Activated CD4-positive, alpha-beta T cell treated with anti-CD3 and anti-CD28 coated beads, Interleukin-2, amount 10 ng/mL, durations not matched to agents 24 days and 14 days (primary cell): ENCODE data around the gene ARHGAP21. TPM values are rescaled to one million over a fixed set of nuclear protein-coding genes. Genes with fewer than 3 reads are reported as not detected.
A peak's percentile ranks its signal among the peaks of the same experiment; 100 is the strongest.
"Not testable (repeated sequence)": the region's sequence is repeated elsewhere in the genome, so short reads cannot be mapped to it uniquely, and the experiment has no call there.

Experiments
- DNase-seq: peaks from one replicate; pipeline ENCODE4 v3.0.0; 2022
- H3K27ac Mint-ChIP-seq: one replicate; pipeline ENCODE4 v1.8.0; 2022; ENCODE audit warnings: mild to moderate bottlenecking, mixed read lengths
- H3K27me3 Mint-ChIP-seq: one replicate; pipeline ENCODE4 v1.8.0; 2022; ENCODE audit warnings: mixed read lengths
- H3K36me3 Mint-ChIP-seq: one replicate; pipeline ENCODE4 v1.8.0; 2022; ENCODE audit warnings: low read depth, mild to moderate bottlenecking, mixed read lengths
- H3K4me1 Mint-ChIP-seq: one replicate; pipeline ENCODE4 v1.8.0; 2021; ENCODE audit warnings: mixed read lengths
- H3K4me3 Mint-ChIP-seq: one replicate; pipeline ENCODE4 v1.8.0; 2022; ENCODE audit warnings: mild to moderate bottlenecking, moderate library complexity, mixed read lengths
- H3K9me3 Mint-ChIP-seq: one replicate; pipeline ENCODE4 v1.8.0; 2021; ENCODE audit warnings: mixed read lengths
- intact Hi-C: fragments of 100-400 bp; cut with micrococcal nuclease; formaldehyde crosslinking; loops from one replicate; pipeline ENCODE4 v1.15.1; 2023
- total RNA-seq: library from RNA; stranded (reverse); gene quantifications from 2 replicates; pipeline ENCODE4 v1.2.3, GENCODE V29; 2022

ARHGAP21 gene
- total RNA-seq, 1 donor from 2014 or later, result 56.6 TPM

DNA sequence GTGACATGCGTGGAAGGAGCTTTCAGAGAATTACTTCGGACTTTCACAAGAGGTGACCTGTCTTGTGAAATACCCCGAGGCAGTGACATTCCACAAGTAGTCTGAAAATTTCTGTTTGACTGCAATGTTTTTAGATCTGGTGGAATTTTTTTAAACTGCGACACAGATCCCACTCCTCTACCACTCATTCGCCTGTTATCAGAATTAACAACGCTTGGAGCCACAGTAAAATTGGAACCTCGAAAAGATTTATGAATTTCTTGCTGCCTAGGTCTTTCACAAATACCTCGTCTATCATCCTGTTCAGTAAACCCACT, 103.7 kb downstream of the ARHGAP21 start:
- H3K4me3 Mint-ChIP-seq, H3K9me3 Mint-ChIP-seq, H3K27me3 Mint-ChIP-seq, DNase-seq, H3K27ac Mint-ChIP-seq: not testable (repeated sequence)
- intact Hi-C loops, result loop anchor here (5.0 kb wide), 1 partner anchor 462 kb away; no protein-coding TSS in a partner anchor
- peaks cover 11% of the 10 kb centered on the region for H3K36me3 Mint-ChIP-seq
- peaks cover 27% of the 10 kb centered on the region for H3K4me1 Mint-ChIP-seq

DNA sequence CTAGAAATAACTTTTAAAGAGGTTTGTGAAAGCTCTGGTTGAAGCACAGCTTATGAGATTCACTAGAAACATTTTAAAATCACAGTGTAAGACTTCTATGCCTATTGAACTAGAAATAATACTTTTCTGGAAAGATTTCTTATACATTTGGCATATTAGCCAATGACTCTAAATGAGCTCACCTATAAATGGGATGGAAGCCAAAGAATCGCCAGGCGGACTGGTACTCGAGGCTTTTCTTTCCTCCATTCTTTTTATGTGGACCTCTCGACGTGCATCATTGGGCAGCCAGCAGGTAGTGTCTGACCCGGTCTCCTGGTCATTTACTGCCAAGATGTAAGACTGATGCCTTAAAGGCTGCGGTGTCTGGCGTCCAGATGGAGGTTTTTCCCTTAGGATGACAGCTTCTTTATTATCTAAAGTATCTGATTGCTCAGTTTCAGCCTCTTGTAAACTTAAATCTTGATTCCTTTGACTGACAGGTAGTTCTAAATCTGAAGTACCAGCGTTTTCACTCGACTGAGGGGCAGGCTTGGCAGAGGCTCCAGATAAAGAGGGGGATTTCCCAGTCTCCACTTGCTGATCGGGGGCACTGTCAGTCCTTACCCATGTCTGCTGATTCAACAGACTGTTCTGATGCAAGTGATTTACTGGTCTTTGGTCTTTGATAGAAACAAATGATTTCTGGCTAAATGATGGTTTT, 104.2 kb downstream of the ARHGAP21 start:
- not testable (repeated sequence) for H3K27me3 Mint-ChIP-seq, H3K27ac Mint-ChIP-seq, H3K9me3 Mint-ChIP-seq, H3K4me3 Mint-ChIP-seq, DNase-seq
- peaks cover 27% of the 10 kb centered on the region for H3K4me1 Mint-ChIP-seq
- intact Hi-C loops, result loop anchor here (5.0 kb wide), 1 partner anchor 463 kb away; no protein-coding TSS in a partner anchor
- peaks cover 11% of the 10 kb centered on the region for H3K36me3 Mint-ChIP-seq

DNA sequence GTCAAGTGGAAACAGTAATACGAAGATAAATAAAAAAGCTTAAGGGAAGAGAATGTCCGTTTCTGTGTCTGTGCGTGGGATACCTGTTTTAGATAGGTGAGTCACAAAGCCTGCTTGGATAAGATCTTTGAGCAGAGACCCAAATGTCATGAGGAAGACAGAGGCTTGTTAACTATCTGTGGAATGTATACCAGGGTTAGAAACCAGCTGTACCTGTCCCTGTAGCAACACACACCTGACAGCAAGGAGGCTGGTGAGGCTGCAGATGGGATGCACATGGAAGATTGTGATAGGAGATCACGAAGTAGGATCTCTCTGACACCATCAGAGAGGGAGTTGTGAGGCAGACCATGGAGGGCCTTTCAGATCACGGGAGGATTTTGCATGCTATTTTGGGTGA, 105.3 kb downstream of the ARHGAP21 start:
- no peak for DNase-seq
- H3K27me3 Mint-ChIP-seq, result no peaks in the 10 kb centered on the region
- no peaks in the 10 kb centered on the region for H3K9me3 Mint-ChIP-seq
- intact Hi-C loops, result loop anchor here (5.0 kb wide), 1 partner anchor 464 kb away; no protein-coding TSS in a partner anchor
- H3K4me1 Mint-ChIP-seq, result peaks cover 26% of the 10 kb centered on the region
- peak overlapping the region; percentile 26 for H3K4me3 Mint-ChIP-seq
- H3K36me3 Mint-ChIP-seq, result peaks cover 17% of the 10 kb centered on the region
- peak overlapping the region; percentile 72 for H3K27ac Mint-ChIP-seq

DNA sequence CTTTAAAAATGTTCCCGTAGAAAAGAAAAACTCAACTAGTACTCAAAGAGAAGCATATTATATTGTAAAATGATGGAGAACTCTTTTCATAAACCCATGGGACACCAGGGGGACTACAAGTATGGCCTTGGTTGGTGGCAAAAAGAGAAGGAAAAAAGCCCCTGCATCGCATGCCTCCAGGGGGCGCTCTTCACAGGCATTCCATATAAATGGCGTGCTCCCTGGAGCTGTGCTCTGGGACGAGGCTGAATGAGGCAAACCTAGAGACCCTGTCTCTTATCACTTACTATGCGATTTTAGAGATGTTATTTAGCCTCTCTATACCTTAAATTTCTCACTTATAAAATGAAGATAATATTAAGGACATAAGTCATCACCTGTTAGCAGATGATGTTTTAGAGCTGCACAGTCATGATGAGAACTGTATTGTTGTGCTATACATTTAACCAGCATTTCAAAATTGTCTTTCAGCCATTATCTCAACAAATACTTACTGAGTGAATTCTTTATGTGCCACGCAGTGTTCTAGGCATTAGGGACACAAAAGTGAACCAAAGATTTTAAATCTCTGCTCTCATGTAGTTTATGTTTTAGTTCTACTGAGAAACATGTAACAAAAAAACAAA, 105.8 kb downstream of the ARHGAP21 start:
- no peaks in the 10 kb centered on the region for H3K27me3 Mint-ChIP-seq
- peaks cover 22% of the 10 kb centered on the region for H3K4me1 Mint-ChIP-seq
- no peak overlapping the region for H3K4me3 Mint-ChIP-seq
- intact Hi-C loops, result loop anchor here (5.0 kb wide), 1 partner anchor 464 kb away; no protein-coding TSS in a partner anchor
- peak overlapping the region; percentile 72 for H3K27ac Mint-ChIP-seq
- H3K9me3 Mint-ChIP-seq, result no peaks in the 10 kb centered on the region
- peak; percentile 83 for DNase-seq
- H3K36me3 Mint-ChIP-seq, result peaks cover 18% of the 10 kb centered on the region

DNA sequence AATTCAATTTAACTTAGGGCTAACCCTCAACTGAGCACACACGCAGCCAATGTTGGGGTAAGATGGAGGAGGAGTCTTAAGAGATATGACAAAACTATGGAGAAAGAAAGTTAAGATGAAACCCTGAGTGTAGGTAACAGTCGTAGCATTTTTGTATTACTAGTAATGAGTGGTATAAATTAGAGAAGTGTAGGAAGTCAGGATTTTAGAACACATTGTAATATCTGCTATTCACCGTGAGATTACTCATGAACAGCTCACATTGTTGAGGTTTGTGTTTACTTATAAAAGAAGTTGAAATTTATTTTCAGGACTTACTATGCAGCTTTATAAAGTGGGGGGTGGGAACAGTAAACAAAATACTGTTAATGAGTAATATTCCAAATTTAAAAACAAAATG, 107.2 kb downstream of the ARHGAP21 start:
- no peak for DNase-seq
- Mint-ChIP-seq H3K4me3 (no peak overlapping the region), H3K9me3 (no peaks in the 10 kb centered on the region), H3K27me3 (no peaks in the 10 kb centered on the region), H3K4me1 (peaks cover 17% of the 10 kb centered on the region), H3K36me3 (peaks cover 20% of the 10 kb centered on the region), H3K27ac (no peak overlapping the region)
- intact Hi-C loops, result loop anchor here (5.0 kb wide), 1 partner anchor 466 kb away; no protein-coding TSS in a partner anchor

DNA sequence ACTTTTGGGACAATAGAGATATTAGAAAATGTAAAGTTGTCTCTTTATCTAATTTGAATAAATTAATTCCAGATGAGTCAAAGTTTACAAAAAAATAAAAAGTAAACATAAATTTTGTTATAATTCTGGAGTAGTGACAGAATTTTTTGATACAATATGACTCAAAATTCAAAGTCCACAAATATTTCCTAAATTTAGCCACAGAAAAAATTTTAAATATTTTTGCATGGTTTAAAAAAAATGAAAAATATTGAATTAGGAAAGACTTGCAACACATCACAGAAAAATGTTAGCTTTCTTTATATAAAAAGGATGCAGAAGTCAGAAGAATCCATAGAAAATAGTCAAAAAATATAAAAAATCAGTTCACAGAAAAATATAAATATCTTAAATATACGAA, 117.7 kb downstream of the ARHGAP21 start:
- DNase-seq, result no peak
- no peak overlapping the region for H3K27ac Mint-ChIP-seq
- no peak overlapping the region for H3K4me3 Mint-ChIP-seq
- H3K4me1 Mint-ChIP-seq, result peaks cover 22% of the 10 kb centered on the region
- peaks cover 23% of the 10 kb centered on the region for H3K36me3 Mint-ChIP-seq
- H3K9me3 Mint-ChIP-seq, result peaks cover 5% of the 10 kb centered on the region
- H3K27me3 Mint-ChIP-seq, result no peaks in the 10 kb centered on the region
- intact Hi-C loops, result no loop called here

DNA sequence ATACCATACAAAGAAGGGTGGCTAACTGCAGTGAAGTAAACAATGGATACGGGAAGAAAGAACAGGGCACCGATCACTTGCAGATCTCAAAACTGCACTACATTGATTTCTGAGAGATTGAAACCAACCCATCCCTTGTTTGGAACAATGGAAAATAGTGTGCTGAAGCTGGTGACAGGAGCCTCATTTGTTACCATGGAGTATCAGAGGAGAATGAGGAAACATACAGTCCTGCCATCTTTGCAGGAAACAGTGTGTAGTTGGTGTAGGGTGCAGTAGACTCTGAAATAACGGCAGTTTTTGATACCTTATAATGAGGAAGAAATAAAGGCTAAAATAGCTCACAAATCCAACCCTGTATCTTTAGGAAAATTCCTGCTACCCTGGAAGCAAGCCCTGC, 118.5 kb downstream of the ARHGAP21 start:
- H3K4me1 Mint-ChIP-seq, result peaks cover 22% of the 10 kb centered on the region
- intact Hi-C loops, result no loop called here
- H3K27ac Mint-ChIP-seq, result peak overlapping the region; percentile 2
- no peak for DNase-seq
- H3K4me3 Mint-ChIP-seq, result no peak overlapping the region
- H3K9me3 Mint-ChIP-seq, result peaks cover 5% of the 10 kb centered on the region
- H3K36me3 Mint-ChIP-seq, result peaks cover 29% of the 10 kb centered on the region
- no peaks in the 10 kb centered on the region for H3K27me3 Mint-ChIP-seq

DNA sequence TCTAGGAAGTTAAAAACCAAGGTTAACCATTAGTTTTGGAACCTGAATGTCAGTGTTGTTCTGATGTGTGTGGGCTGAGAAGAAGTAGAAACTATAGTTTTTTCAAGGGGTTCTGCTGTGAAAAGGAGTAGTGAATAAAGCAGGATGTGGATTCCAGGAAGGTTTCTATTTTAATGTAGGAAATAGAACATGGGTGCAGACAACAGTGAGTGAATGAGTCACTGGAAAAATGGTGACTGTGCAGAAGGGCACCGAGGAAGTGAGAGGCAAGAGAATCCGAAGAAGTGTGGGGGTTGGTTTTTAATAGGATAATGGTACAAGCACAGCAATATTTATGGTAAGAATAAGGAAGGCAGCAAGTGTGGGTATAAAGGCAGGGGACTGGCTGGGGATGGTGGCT, 120.4 kb downstream of the ARHGAP21 start:
- Mint-ChIP-seq H3K9me3 (peaks cover 5% of the 10 kb centered on the region), H3K36me3 (peaks cover 37% of the 10 kb centered on the region), H3K4me1 (peaks cover 27% of the 10 kb centered on the region), H3K27ac (peak overlapping the region; percentile 85), H3K27me3 (no peaks in the 10 kb centered on the region), H3K4me3 (peak overlapping the region; percentile 32)
- intact Hi-C loops, result loop anchor here (1.0 to 5.0 kb wide), 7 partner anchors 11 to 459 kb away; partner anchors contain the start of genes ARHGAP21, ENKUR and THNSL1
- no peak for DNase-seq

DNA sequence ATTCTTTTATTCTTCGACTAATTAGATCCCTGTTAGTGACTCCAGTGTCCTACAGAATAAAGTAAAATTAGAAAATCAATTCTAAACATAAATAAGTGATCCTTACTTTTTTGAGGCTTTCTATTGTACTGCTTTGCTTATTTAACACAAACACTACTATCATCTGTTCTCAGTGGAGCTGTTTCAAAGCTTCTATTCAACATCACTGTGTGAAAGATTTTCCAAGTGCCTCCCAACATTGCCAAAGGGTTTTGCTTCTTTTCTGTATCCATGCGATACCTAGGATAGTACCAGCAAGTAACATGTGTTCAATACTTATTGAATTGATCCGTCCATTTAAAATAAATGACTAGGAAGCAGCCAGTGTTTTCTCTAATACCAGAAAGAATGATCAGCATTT, 125.7 kb downstream of the ARHGAP21 start:
- Mint-ChIP-seq H3K4me3 (no peak overlapping the region), H3K4me1 (peaks cover 12% of the 10 kb centered on the region), H3K36me3 (peaks cover 59% of the 10 kb centered on the region), H3K27ac (no peak overlapping the region), H3K27me3 (no peaks in the 10 kb centered on the region), H3K9me3 (no peaks in the 10 kb centered on the region)
- intact Hi-C loops, result no loop called here
- DNase-seq, result no peak

DNA sequence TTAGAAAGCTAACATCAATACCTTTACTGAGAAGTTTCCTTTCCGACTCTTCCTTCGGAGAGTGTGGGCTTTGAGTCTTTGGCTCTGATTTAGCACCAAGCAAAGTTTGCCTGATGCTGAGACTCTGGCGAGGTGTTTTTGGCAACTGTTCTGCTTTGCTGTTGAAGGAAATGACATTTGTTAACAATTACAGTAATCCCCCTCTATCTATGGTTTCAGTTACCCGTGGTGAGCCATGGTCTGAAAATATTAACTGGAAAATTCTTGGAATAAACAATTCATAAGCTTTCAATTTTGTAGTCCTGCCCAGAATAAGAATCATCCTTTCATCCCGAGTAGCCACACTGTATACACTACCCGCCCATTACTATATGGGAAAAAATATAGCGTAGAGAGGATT, 126.3 kb downstream of the ARHGAP21 start:
- Mint-ChIP-seq H3K36me3 (peaks cover 58% of the 10 kb centered on the region), H3K27me3 (no peaks in the 10 kb centered on the region), H3K4me3 (no peak overlapping the region), H3K27ac (no peak overlapping the region), H3K9me3 (no peaks in the 10 kb centered on the region), H3K4me1 (peaks cover 7% of the 10 kb centered on the region)
- no peak for DNase-seq
- intact Hi-C loops, result no loop called here

DNA sequence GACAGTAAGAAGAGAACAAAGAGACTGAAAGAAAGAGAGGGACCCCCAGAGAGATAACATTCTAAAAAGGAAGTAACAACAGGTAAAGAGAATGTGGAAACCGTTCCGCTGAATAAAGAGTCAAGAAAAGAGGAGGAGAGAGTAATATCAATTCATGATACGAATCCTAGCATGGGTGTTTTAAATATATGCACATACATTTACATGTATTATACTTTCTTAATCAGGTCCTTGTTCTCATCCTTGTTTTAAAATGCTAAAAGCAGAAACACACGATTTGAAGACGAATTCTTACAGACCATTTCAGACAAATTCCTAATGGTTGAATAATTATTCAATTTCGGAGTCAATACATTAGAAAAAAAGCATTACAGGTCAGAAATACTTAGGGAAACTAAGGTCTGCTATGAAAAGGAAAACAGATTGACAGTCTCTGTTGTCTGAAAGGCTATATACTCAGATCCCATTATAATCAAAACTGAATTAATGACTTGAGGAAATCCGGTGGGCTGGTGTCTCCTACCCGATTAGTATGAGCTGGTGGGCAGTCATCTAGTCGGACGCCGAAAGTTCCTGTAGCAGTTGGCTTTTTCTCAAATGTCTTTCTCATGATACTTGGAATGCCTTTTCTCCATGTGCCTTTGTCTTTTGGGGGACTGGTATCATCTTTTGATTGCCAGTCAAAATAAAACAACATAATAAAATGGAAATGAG, 127.3 kb downstream of the ARHGAP21 start:
- Mint-ChIP-seq H3K27ac (no peak overlapping the region), H3K27me3 (no peaks in the 10 kb centered on the region), H3K9me3 (no peaks in the 10 kb centered on the region), H3K36me3 (peaks cover 64% of the 10 kb centered on the region), H3K4me3 (no peak overlapping the region), H3K4me1 (peaks cover 6% of the 10 kb centered on the region)
- intact Hi-C loops, result no loop called here
- no peak for DNase-seq

DNA sequence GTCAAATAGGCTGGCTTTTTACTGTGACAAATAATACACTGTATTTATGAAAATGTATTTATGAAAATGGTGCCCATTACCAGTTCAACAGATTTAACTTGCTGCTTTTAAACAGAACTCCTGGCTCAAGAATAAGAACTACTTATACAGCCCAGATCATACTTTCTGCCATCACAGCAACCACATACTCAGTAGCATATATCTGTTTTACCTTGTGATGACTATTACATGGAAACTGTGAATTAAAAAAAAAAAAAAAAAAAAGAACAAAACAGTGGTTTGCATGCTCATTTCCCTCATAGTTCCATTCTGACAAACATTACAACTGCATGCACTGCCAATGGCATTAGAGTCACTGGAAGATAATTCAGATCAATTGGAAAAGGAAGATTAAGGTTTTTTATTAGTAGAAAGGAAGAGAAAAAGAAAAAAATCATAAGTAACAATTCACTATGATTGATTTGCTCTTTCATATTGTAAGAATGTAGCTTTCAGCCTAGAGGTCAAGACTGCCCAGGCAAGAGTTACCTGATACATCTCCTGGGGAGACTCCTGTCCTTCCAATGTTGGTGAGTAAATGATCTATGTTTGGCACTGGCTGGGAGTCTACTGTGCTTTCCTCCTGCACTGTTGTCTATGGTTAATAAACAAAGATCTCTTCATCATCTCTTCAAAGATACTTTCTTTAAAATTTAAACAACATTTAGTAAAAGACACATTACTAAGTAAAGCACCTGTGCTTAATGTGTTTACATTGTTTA, 132.8 kb downstream of the ARHGAP21 start:
- H3K4me1 Mint-ChIP-seq, result peaks cover 4% of the 10 kb centered on the region
- H3K27ac Mint-ChIP-seq, result peak overlapping the region; percentile 0
- H3K9me3 Mint-ChIP-seq, result no peaks in the 10 kb centered on the region
- H3K4me3 Mint-ChIP-seq, result no peak overlapping the region
- peaks cover 65% of the 10 kb centered on the region for H3K36me3 Mint-ChIP-seq
- intact Hi-C loops, result no loop called here
- no peaks in the 10 kb centered on the region for H3K27me3 Mint-ChIP-seq
- no peak for DNase-seq

DNA sequence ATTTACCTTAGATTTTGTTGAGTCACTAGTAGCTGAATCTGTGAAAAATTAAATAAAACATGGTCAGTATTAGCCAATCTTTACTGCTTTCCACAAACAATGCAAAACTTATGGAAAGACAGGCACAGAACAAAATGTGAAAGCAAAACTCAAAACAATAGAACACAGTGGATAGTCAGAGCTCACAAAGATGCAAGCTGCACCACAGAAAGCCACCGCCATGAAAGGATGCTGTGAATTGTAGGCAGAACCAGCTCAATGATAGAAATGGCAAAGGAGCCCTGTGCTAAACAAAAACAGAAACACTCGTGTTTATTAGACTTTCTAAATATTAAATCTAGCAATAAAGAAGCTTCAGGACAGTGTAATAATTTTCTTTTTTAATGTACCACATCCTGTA, 134.4 kb downstream of the ARHGAP21 start:
- Mint-ChIP-seq H3K36me3 (peaks cover 68% of the 10 kb centered on the region), H3K27me3 (no peaks in the 10 kb centered on the region)
- intact Hi-C loops, result no loop called here

More for the DNA sequence above, 134.4 kb downstream of the ARHGAP21 start:
- Mint-ChIP-seq H3K4me1 (peaks cover 4% of the 10 kb centered on the region), H3K27ac (no peak overlapping the region), H3K9me3 (no peaks in the 10 kb centered on the region), H3K4me3 (no peak overlapping the region)
- DNase-seq, result no peak
